ENCODE measurements around the gene E4F1.

DNA sequence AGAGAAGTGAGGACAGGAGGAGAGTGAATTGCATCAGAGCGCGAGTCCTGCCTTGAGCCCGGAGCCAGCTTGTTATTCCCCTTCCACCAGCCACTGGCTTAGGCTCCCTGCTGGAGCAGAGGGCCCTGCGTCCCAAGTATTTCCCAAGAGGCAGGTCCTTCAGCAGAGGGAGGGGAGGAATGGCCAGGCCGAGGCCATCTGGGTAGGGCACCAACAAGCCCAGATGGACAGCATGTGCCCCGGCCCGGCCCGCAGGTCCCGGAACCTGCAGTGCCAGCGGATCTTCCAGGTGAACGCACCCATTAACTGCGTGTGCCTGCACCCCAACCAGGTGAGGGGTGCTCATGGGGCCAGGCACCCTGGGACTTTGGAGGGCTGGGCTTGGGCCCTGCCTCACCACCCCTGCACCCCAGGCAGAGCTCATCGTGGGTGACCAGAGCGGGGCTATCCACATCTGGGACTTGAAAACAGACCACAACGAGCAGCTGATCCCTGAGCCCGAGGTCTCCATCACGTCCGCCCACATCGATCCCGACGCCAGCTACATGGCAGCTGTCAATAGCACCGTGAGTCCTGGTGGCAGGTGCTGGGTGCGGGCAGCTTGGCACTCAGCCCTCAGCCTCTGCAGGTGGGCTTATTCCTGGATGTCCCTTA, 16.5 kb upstream of the E4F1 start:
- TF ChIP-seq, protein P1, sequence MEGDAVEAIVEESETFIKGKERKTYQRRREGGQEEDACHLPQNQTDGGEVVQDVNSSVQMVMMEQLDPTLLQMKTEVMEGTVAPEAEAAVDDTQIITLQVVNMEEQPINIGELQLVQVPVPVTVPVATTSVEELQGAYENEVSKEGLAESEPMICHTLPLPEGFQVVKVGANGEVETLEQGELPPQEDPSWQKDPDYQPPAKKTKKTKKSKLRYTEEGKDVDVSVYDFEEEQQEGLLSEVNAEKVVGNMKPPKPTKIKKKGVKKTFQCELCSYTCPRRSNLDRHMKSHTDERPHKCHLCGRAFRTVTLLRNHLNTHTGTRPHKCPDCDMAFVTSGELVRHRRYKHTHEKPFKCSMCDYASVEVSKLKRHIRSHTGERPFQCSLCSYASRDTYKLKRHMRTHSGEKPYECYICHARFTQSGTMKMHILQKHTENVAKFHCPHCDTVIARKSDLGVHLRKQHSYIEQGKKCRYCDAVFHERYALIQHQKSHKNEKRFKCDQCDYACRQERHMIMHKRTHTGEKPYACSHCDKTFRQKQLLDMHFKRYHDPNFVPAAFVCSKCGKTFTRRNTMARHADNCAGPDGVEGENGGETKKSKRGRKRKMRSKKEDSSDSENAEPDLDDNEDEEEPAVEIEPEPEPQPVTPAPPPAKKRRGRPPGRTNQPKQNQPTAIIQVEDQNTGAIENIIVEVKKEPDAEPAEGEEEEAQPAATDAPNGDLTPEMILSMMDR (IDR thresholded peaks at IDR 0.05): no peak
- TF ChIP-seq TEAD4 (CRISPR knock-in tag; IDR thresholded peaks at IDR 0.05) (no peak), SMAD3 (CRISPR knock-in tag; IDR thresholded peaks at IDR 0.05; ENCODE audit: borderline replicate concordance) (no peak), NR2C2 (CRISPR knock-in tag; IDR thresholded peaks at IDR 0.05) (no peak), OVOL2 (CRISPR knock-in tag; IDR thresholded peaks at IDR 0.05; ENCODE audit: borderline replicate concordance) (no peak), SP1 (CRISPR knock-in tag; conservative IDR thresholded peaks at IDR 0.05) (no peak), JUN (CRISPR knock-in tag; IDR thresholded peaks at IDR 0.05) (no peak), ETV6 (CRISPR knock-in tag; IDR thresholded peaks at IDR 0.05) (no peak)
- TF ChIP-seq, protein P2, sequence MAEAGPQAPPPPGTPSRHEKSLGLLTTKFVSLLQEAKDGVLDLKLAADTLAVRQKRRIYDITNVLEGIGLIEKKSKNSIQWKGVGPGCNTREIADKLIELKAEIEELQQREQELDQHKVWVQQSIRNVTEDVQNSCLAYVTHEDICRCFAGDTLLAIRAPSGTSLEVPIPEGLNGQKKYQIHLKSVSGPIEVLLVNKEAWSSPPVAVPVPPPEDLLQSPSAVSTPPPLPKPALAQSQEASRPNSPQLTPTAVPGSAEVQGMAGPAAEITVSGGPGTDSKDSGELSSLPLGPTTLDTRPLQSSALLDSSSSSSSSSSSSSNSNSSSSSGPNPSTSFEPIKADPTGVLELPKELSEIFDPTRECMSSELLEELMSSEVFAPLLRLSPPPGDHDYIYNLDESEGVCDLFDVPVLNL (CRISPR knock-in tag; IDR thresholded peaks at IDR 0.05; ENCODE audit: borderline replicate concordance, low read depth): no peak
- TF ChIP-seq, protein P3, sequence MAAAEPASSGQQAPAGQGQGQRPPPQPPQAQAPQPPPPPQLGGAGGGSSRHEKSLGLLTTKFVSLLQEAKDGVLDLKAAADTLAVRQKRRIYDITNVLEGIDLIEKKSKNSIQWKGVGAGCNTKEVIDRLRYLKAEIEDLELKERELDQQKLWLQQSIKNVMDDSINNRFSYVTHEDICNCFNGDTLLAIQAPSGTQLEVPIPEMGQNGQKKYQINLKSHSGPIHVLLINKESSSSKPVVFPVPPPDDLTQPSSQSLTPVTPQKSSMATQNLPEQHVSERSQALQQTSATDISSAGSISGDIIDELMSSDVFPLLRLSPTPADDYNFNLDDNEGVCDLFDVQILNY (CRISPR knock-in tag; IDR thresholded peaks at IDR 0.05): no peak
- TF ChIP-seq, protein P4, sequence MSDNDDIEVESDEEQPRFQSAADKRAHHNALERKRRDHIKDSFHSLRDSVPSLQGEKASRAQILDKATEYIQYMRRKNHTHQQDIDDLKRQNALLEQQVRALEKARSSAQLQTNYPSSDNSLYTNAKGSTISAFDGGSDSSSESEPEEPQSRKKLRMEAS (CRISPR knock-in tag; IDR thresholded peaks at IDR 0.05): no peak
- TF ChIP-seq, protein P5, sequence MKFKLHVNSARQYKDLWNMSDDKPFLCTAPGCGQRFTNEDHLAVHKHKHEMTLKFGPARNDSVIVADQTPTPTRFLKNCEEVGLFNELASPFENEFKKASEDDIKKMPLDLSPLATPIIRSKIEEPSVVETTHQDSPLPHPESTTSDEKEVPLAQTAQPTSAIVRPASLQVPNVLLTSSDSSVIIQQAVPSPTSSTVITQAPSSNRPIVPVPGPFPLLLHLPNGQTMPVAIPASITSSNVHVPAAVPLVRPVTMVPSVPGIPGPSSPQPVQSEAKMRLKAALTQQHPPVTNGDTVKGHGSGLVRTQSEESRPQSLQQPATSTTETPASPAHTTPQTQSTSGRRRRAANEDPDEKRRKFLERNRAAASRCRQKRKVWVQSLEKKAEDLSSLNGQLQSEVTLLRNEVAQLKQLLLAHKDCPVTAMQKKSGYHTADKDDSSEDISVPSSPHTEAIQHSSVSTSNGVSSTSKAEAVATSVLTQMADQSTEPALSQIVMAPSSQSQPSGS (CRISPR knock-in tag; IDR thresholded peaks at IDR 0.05; ENCODE audit: borderline replicate concordance, low read depth): no peak
